HG02798 (cell line): ENCODE results near the gene NUDT13.

Experiments
- ATAC-seq: cut with Tn5 transposase; IDR thresholded peaks from one replicate; pipeline ENCODE4 v1.9.1; 2021; ENCODE audit warnings: mild to moderate bottlenecking; ENCODE audit not compliant: unreplicated experiment, poor library complexity

The NUDT13 gene

DNA sequence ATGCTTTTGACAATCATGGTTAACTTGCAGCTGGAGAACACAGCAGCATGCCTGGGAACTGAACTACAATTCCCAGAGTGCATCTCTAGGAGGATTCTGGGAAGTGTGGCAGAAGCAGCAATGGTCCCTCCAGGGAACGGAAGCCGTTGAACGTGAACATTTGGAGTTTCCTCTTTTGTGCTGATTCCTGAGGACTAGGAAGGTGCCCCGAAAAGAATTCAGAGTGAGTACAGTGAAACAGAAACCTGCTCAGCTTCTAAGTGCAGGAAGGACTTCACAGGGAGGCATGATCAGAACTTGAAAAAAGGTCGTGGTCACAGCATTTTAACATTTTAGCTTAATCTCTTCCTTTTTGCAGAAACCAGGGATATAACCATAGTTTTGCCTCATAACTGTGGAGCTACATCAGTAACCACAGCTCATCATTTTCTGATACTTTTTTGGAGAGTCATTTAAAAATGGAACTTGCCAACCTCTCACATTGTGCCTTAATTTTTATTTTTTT is at the start of gene NUDT13:
Gene NUDT13, plus strand, starts transcription at position 111 of the 505 bp plus-strand sequence. CDS start 3,911 bp downstream, outside the sequence.
- ATAC-seq, result peak; percentile 90

DNA sequence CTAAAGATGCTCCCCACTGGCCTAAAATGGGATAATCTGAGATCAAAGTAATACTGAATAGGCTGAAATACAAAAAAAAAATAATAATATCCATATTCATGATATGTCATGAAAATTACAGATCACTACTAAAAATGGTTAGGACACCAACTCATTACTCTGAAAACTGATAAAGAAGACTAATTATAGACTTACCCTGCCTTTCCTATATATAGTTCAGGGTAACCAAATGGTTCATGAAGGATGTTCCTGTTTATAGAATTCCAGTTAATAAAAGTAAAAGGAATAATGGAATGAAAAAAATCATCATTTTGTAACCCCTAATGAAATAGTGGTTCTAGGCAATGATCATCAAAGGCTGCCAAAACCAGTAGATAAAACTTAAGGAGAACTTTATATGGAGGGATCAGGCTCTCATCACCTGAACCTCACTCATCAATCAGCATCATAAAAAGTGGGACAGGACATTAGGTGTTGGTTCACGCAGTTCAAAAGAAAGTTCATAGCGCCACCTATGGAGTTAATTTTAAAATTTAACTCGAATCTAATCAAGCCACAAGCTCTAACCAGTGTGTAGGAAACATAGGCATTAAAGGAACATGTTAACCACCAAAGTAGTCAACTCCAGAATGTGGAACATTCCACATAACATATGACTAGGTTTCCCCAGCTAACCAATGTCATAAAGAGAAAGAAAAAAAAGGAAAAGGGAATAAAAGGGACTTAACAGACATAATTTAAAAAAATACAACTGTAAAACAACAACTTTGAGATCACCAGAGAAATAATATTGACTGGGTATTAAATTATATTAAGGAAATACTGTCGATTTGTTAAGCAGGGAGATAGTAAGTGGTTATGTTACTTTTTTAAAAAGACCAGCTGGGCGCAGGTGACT is 49.3 kb upstream of the NUDT13 start:
- no peak for ATAC-seq

DNA sequence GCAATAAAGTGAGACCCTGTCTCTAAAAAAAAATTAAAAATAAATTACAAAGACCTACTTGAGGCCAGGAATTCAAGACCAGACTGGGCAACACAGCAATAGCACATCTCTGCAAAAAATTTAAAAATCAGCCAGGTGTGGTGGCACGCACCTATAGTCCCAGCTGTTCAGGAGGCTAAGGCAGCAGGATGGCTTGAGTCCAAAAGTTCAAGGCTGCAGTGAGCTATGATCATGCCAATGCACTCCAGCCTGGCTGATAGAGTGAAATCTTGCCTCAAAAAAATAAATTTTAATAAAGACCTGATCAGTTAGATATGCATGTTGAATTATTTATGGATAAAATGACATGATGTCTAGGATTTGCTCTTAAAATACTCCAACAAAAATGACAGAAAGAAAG is 48.5 kb upstream of the NUDT13 start:
- ATAC-seq, result no peak

DNA sequence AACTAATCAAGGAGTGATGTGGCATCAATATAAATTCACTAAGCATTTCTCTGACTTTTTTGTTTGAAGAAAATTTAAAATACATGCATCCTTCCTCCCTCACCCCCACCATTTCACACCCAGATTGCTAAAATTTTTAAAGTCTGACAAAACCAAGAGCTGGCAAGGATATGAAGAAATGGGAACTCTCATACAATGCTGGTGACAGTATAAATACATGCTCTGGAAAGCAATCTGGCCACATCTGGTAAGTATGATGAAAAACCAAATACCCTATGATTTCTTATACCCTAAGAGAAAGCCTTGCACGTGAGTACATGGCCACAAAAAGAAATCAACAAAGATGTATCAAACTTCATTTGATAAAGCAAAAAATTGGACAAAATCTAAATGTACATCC is 44.8 kb upstream of the NUDT13 start:
- no peak for ATAC-seq

DNA sequence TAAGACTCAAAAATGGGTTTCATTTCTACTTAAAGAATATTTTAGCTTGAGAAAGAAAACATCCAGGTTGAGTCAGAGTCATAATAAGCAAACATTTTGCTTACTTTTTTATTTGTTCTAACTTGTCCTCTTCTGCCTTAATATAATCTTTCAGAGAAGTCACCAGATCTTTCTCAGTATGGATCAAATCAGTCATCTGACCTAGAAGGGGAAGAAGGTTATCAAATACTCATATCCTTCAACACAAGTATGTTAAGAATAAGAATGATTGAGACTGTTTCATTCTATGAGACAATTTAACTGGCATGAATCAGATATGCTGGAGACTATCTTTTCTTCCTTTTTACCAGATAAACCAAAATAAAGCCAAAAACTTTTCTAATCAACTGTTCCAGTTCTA is 36.6 kb upstream of the NUDT13 start:
- ATAC-seq, result no peak

DNA sequence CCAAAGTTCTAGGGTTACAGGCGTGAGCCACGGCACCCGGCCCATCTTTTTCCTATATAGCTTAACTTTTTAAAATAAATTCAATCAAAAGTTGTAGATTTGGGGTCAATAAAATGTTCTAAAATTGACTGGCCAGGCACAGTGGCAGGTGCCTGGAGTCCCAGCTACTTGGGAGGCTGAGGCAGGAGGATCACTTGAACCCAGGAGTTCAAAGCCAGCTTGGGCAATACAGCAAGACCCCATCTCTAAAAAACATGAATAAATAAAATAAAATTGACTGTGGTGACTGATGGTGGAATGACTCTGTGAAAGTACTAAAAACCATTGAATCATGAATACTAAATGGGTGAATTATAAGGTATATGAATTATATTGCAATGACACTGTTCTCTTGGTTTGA is 34.4 kb upstream of the NUDT13 start:
- no peak for ATAC-seq

DNA sequence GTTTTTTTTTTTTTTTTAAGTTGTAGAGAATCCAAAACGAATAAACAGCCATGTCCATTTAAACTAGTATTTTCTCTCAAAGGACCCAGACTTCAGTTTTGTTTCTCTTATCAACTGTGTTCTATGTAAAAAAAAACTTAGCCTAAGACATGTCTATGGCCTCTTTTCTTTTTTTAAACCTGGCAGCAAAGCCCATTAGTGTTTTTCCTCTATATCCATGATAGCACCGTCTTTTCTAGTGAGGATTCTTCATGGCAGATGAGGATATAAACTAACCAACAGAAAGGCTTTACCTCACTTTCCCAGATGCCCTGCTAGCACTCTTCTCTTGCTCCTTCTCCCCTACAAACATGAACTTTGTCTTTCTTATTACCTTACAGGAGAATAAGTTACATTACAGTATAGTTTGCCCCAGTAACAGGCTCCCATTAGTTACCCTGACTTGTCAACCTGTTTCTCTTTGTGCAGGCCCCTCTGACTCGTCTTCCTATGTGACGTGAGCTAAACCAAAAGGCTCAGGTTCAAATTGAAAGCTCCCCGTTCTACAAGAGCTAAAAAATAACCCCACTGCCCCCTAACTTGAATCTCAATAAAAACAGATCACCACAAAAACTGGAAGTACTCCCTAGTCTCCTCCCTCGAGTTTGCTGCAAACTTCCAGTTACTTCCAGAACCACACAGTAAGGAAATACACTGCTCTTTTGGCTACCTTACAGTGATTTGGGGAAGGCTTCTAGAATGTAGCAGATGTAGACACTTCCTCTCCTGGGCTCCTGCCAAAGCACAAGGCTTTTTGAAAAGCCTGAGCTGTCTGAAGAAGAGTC is 33.7 kb upstream of the NUDT13 start:
- ATAC-seq, result no peak

DNA sequence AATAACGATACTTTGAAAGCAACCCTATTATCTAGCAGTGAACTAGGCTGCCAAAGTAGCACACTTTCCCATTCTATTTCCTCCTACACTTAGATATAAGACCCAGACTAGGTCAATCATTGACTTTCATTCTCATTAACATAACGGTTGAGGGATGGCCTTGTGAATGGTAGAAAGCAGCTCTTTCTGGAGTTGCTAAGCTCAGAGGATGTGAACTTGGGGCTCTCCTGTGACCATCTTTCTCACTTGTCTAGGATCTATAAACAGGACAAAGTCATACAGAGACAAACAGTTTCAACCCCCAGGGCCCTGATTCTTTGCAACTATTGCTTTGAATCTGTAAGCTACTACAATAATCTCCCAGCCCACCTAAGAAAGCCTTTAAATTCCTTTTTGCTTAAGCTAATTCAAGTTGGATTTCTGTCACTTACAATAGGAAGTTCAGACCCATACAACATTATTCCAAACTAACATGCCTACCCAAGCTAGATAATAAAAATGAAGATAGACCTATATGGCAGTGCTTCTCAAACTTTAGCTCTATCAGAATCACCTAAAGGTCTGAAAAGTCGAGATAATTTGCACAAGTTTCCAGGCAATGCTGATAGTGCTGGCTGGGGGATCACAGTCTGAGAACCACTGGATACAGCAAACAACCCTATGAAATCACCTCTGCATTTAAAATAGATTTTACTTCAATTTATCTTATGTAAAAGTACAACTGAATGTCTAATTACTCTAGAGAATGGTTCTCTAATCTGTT is 30.3 kb upstream of the NUDT13 start:
- ATAC-seq, result peak; percentile 74

DNA sequence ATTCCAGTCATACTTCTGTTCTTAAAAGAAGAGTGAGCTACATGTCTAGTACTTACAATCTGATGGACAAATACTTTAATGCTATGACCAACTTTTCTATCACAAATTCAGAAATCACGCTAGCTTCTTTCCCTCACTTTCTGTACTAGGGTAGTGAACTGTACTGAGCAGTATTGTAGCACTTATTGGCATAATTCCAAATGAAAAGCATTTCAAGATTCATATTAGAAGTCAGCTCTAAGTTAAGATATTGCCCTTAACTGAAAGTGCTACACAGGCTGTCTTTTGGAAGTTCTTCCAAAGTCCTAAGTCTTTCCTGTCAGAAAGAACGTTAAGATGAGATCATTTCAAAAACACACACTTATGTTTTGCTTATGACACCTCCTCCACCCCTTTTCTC is 27.0 kb upstream of the NUDT13 start:
- ATAC-seq, result no peak

DNA sequence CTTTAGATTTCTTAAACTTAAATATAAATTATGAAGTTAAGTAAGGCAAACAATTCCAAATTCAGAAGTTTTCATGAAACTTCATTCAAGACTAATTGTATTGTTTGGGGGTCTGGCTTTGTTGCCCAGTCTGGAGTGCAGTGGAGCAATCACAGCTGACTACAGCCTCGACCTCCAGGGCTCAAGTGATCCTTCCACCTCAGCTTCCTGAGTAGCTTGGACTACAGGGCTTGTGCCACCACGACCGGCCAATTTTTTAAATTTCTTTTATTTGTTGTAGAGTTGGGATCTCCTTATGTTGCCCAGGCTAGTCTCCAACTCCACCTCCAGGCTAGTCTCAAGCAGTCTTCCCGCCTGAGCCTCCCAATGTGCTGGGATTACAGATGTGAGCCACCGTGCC is 26.0 kb upstream of the NUDT13 start:
- no peak for ATAC-seq

DNA sequence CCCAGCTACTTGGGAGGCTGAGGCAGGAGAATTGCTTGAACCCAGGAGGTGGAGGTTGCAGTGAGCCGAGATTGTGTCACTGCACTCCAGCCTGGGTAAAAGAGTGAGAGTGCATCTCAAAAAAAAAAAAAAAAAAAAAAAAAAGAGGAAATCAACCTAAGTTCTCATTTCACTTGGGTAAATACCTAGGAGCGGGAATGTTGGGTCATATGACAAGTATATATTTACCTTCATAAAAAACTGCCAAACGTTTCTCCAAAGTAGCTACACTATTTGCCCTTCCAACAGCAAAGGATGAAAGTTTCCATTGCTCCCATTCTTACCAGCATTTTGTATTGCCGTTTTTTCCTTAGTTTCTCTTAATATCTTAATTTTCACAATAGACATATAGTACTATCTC is 23.4 kb upstream of the NUDT13 start:
- ATAC-seq, result no peak

DNA sequence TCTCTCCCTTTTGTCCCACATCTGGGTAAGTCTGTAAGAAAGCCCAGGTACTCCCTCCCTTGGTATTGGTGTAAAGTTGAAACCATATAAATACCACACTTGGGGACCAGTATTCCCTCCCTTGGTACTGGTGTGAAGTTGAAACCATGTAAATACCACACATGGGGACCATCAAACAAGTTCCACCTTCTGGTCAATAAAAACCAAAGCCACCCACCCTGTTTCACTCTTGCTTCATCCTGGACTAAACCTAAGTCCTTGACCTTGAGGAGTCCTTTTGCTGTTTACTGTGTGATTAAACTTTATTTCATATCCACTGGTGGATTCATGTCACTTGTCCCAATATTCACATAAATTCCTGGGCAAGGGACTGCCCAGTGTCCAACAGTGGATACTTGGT is 22.0 kb upstream of the NUDT13 start:
- ATAC-seq, result peak; percentile 58

DNA sequence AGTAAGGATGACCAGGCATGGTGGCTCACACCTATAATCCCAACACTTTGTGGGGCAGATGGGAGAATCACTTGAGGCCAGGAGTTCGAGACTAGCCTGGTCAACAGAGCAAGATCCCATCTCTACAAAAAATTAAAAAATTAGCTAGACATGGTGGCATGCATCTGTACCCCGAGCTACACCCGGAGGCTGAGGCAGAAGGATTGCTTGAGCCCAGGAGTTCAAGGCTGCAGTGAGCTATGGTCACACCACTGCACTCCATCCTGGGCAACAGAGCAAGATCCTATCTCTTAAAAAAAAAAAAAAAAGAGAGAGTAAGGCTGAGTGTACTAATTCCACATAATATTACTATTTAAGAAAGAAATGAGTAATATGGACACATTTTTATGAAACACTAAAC is 17.4 kb upstream of the NUDT13 start:
- ATAC-seq, result no peak

DNA sequence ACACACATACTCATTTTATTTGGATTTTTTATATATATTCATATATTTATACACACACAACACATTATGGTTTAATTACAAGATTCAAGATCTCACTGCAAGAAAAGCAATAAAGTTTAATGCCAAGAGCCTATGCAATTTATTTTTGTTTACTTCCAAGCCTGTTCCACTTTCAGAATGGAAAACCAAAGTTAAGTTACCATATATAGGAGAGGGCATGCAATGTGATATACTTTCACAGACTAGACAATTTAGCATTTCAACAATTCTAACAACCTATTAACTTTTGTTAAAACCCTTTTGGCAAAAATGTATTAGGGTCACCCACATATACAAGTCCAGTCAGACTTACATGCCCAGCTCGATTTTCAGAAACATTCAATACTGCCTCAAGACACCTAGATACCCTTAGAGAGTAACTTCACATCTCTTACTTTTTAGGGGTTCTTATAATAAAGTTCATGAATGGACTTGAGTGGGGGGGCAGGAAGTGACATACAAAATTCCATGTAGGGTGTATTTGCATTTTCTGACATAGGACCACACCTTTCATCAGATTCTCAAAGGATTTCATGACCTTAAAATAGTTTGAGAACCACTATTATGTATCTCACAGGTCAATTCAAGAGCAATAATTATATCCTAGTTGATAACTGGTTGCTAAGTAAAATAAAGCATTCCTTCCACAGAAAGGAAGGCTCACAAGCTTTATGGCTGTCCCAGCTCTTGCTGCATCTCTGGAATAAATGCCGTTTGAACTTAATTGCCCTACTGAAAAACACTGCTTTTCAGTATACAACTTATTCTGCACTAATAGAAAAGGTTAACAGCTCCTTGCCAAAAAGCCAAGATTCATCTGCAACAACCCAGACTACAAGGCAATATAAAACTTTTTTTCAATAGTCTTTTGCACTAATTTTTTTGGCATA is 16.1 kb upstream of the NUDT13 start:
- no peak for ATAC-seq

DNA sequence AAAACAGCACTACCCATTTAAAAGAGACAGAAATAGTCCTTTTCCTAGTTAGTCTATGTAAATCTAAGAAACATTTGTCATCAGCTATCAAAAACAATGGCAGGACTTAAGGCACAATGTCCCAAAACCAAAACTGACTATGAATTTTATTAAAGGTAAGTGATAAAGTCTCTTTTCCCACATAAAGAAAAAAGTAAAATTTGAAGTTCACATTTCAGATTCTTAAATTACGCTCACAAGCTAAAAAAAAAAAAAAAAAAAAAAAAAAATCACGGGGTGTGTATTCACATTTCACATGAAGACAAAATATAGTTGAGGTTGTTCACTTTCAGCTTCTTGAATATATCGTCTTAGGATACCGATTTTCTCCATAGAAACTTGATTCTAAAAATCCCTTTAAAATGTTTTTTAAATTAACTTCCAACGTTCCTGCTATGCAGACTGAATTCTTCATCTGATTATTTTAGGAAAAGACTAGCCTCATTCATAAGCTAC is 15.2 kb upstream of the NUDT13 start:
- ATAC-seq, result no peak

DNA sequence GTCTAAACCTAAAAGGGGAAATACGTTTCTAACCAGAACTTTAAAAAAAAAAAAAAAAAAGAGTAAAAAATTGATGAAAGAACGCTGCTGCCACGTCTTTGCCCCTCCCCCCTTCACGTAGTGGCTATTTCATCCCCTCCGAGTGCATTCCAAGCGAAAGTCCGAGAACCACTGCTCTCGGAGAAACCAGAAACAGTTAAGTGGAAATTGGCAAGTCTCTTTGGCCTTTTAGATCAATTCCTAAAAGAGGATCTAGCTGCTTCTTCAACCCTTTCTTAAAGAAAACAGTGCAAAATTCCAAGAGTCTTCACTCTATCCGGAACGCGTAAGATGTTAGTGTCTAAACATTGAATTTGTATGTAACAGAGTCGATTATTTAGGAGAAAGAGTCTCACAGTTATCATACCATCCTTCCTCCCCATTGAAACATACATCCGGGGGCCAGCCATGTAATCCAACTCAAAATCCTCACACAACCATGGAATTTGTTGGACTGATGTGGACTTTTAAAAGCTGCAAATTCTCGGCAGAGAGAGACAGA is 14.7 kb upstream of the NUDT13 start:
- ATAC-seq, result no peak

DNA sequence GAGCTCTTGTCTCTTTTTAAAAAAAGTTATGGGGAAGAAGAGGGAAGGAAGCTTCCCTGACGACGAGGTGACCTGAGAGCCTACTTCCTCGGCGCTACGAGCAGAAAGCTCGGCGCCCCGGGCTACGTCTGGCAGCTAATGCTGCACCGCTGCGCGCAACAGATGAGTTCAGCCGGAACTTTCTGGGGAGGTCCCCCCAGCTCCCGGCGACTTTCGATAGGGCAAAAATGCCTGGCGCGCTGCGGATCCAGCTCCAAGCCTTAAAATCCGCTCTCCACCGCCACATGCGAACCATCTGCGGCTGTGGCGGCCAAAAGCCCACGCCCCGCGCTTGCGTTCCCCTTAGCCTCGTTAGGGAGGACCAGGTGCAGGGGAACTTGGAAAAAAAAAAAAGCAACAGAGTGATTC is 14.2 kb upstream of the NUDT13 start:
- peak; percentile 16 for ATAC-seq

DNA sequence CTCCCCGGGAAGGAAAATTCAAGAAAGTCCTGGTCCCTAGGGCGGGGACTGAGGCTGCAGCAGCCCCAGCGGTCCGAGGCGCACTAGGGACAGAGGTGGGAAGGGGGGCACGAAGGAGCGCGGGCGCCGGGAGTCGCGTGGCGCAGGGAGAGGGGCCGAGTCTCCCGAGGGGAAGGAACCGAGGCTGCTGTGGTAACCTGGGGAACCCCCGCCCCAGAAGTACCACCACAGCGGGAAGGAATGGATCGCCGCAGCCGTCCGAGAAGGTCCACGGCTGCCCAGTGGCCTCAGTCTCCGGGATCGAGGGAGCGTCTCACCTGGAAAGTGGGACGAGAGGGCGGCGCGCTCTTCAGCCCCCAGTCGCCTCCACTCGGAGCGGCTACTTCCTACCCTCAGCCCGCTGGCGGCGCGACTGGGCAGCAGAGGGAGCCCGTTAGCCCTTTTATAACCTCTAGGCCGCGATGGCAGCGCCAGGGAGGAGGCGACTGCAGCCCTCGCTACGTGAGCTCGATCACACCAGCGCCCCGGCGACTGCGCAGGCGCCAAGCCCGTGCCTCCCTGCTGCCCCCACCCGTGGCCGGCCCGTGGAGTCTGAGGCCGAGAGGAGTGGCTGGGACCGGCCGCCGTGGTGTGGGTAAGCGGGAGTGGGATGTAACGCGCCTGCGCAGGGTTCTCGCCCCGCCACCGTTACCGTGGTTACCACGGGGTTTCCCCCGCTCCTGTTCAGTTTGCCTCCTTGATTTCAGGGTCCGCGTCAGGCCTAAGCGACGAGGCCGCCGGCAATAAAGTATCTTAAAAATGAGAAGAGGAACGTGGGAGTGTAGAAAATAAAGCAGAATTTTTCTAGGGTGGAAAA is 13.6 kb upstream of the NUDT13 start, which contains the start of gene P4HA1:
Gene P4HA1, minus strand, starts transcription at position 418 of the 856 bp plus-strand sequence. CDS start 21,983 bp downstream, outside the sequence.
- peak; percentile 91 for ATAC-seq
